Endothelial cell of umbilical vein (primary cell): ENCODE results near the gene DDX23. TPM values are rescaled to one million over a fixed set of nuclear protein-coding genes. Genes with fewer than 3 reads are reported as not detected.
A peak's percentile ranks its signal among the peaks of the same experiment; 100 is the strongest.

Experiments used
- BruUV-seq: library from RNA; stranded (reverse); fragments of 400-500 nt; replicated peaks from 2 replicates; lab custom pipeline; 2021; lab: Mats Ljungman, UMichigan
- CTCF ChIA-PET: fragments of 300-600, 350-600 bp; sonication (Branson Sonifier 250); formaldehyde crosslinking; loops from one replicate; lab custom pipeline; 2021; ENCODE audit warnings: antibody characterized with exemption, inconsistent platforms; lab: Charles Lee
- POLR2A ChIA-PET: fragments of 300-600, 350-600 bp; sonication (Branson Sonifier 250); formaldehyde crosslinking; loops from one replicate; lab custom pipeline; 2021; ENCODE audit warnings: antibody characterized with exemption, inconsistent platforms; lab: Charles Lee
- DNase-seq: peaks from one replicate; pipeline ENCODE4 v3.0.0-alpha.2; 2011; ENCODE audit warnings: low read depth, low spot score
- FAIRE-seq: peaks from 2 replicates; lab custom pipeline; 2011; peaks lifted over from hg19 to GRCh38; lab: Jason Lieb, UNC
- H2AFZ ChIP-seq: 2 replicates; pipeline ENCODE4 v1.6.0; 2012; ENCODE audit warnings: low read depth, low read length, control low read depth, inconsistent platforms
- H3K27ac ChIP-seq: 2 replicates; pipeline ENCODE4 v1.5.1; 2011; ENCODE audit warnings: low read depth, mild to moderate bottlenecking, control low read depth, low read length, moderate library complexity; ENCODE audit not compliant: insufficient read depth
- H3K27me3 ChIP-seq, 2 experiments: 2 replicates each; pipeline versions ENCODE4 v1.6.0 to v1.6.1; 2011; ENCODE audit warnings: low read length in 2 of 2, mixed read lengths in 1 of 2; ENCODE audit not compliant: control insufficient read depth in 2 of 2, insufficient read depth in 2 of 2
- H3K36me3 ChIP-seq, 2 experiments: 2 replicates in 1 of 2; 3 replicates in 1 of 2; pipeline ENCODE4 v1.5.1; 2011; ENCODE audit warnings: low read length in 2 of 2, mild to moderate bottlenecking in 1 of 2, moderate library complexity in 1 of 2; ENCODE audit not compliant: control insufficient read depth in 2 of 2, insufficient read depth in 2 of 2; ENCODE audit errors: extremely low read depth in 1 of 2
- H3K4me1 ChIP-seq: 3 replicates; pipeline ENCODE4 v1.5.1; 2011; ENCODE audit warnings: mild to moderate bottlenecking, low read length; ENCODE audit not compliant: control insufficient read depth, insufficient read depth; ENCODE audit errors: extremely low read depth
- H3K4me2 ChIP-seq: 2 replicates; pipeline ENCODE4 v1.6.1; 2011; ENCODE audit warnings: low read length, control low read depth, mixed read lengths; ENCODE audit not compliant: insufficient read depth
- H3K4me3 ChIP-seq, 3 experiments: fragments of 200-600 bp in 1 of 3; sonication (generic), shearing (Covaris generic) in 1 of 3; replicated peaks in 1 of 3; 2 replicates each; pipeline ENCODE4 v1.5.1; 2011 to 2016; ENCODE audit warnings: control low read depth in 3 of 3, low read length in 3 of 3, mild to moderate bottlenecking in 2 of 3, inconsistent platforms in 1 of 3, low read depth in 1 of 3, moderate library complexity in 1 of 3; ENCODE audit not compliant: insufficient read depth in 1 of 3
- H3K79me2 ChIP-seq: 2 replicates; pipeline ENCODE4 v1.6.0; 2012; ENCODE audit warnings: low read length, inconsistent platforms; ENCODE audit not compliant: control insufficient read depth, insufficient read depth
- H3K9ac ChIP-seq: replicated peaks from 2 replicates; pipeline ENCODE3; 2011; ENCODE audit warnings: low read length, control low read depth; ENCODE audit not compliant: insufficient read depth; ENCODE audit errors: extremely low read depth
- H3K9me1 ChIP-seq: replicated peaks from 3 replicates; pipeline ENCODE4 v1.6.0; 2011; ENCODE audit warnings: mild to moderate bottlenecking, low read length; ENCODE audit not compliant: control insufficient read depth, insufficient read depth; ENCODE audit errors: extremely low read depth
- H3K9me3 ChIP-seq: replicated peaks from 2 replicates; pipeline ENCODE4 v1.5.1; 2012; ENCODE audit warnings: low read length, inconsistent platforms; ENCODE audit not compliant: control insufficient read depth, insufficient read depth
- H4K20me1 ChIP-seq: replicated peaks from 2 replicates; pipeline ENCODE3; 2011; ENCODE audit warnings: mild to moderate bottlenecking, low read length; ENCODE audit not compliant: control insufficient read depth, insufficient read depth; ENCODE audit errors: extremely low read depth
- EZH2 ChIP-seq: IDR thresholded peaks from 2 replicates; pipeline ENCODE4 v1.6.1; 2012; ENCODE audit warnings: borderline replicate concordance, low read depth, mild to moderate bottlenecking, moderate library complexity, low read length, inconsistent platforms; ENCODE audit not compliant: severe bottlenecking
- FOS ChIP-seq: IDR thresholded peaks from 2 replicates; pipeline ENCODE4 v1.6.1; 2011; ENCODE audit warnings: mild to moderate bottlenecking, low read length, moderate library complexity, borderline replicate concordance; ENCODE audit not compliant: insufficient read depth
- GATA2 ChIP-seq: IDR thresholded peaks from 2 replicates; pipeline ENCODE4 v1.7.0; 2011; ENCODE audit warnings: low read depth, mild to moderate bottlenecking, moderate library complexity, mixed read lengths, low read length; ENCODE audit not compliant: insufficient read length, insufficient read depth
- JUN ChIP-seq: IDR thresholded peaks from 2 replicates; pipeline ENCODE4 v1.6.1; 2011; ENCODE audit warnings: borderline replicate concordance, low read depth; ENCODE audit not compliant: insufficient read length, insufficient read depth
- MYC ChIP-seq: IDR thresholded peaks from one replicate; pipeline ENCODE4 v1.6.1; 2011; ENCODE audit warnings: mild to moderate bottlenecking, low read depth, low read length
- POLR2A ChIP-seq: IDR thresholded peaks from 2 replicates; pipeline ENCODE4 v1.6.1; 2012; ENCODE audit warnings: low read depth, mild to moderate bottlenecking, control low read depth, low read length
- POLR2AphosphoS5 ChIP-seq: IDR thresholded peaks from 2 replicates; pipeline ENCODE4 v1.6.1; 2012; ENCODE audit warnings: low read depth, mild to moderate bottlenecking, control low read depth, low read length, moderate library complexity; ENCODE audit not compliant: insufficient read depth
- dilution Hi-C: fragments of 300-500 bp; cut with MboI; formaldehyde crosslinking; loops from one replicate; pipeline ENCODE4 v1.15.0; 2019; ENCODE audit warnings: low sequenced_read_pairs; ENCODE audit not compliant: extremely low pct_ligation_motif_present
- intact Hi-C: fragments of 100-400 bp; cut with micrococcal nuclease; formaldehyde crosslinking; loops from one replicate; pipeline ENCODE4 v1.10.0; 2022
- polyA plus RNA-seq, 4 experiments: library from polyadenylated mRNA; depleted of rRNA in 3 of 4; stranded (reverse) in 3 of 4; unstranded in 1 of 4; fragments of >200 nt; gene quantifications; 2 replicates each; pipeline versions ENCODE4 v1.2.1 to v1.2.3, GENCODE V29; 2011 to 2012; ENCODE audit warnings: missing spikeins in 1 of 4
- total RNA-seq: library from RNA; stranded (reverse); gene quantifications from 2 replicates; pipeline ENCODE4 v1.2.3, GENCODE V29; 2021
- TF ChIP-seq, protein P1 (sequence below), 2 donors: IDR thresholded peaks; 1 replicate in 1 of 2; 2 replicates in 1 of 2; pipeline ENCODE4 v1.5.1; 2011; ENCODE audit warnings: low read length in 2 of 2, mild to moderate bottlenecking in 2 of 2, moderate library complexity in 2 of 2, control low read depth in 1 of 2, inconsistent platforms in 1 of 2, low read depth in 1 of 2; ENCODE audit not compliant: insufficient read depth in 1 of 2; ENCODE audit errors: extremely low read depth in 1 of 2
- TF ChIP-seq, protein P2 (sequence below): IDR thresholded peaks from 2 replicates; pipeline ENCODE4 v1.6.1; 2011; ENCODE audit not compliant: insufficient read depth, insufficient read length

Gene DDX23
- total and polyA plus RNA-seq, 2 donors (not counting 3 experiments of a cell fraction or from before 2014, with no cell fraction given): 56.0 to 107 TPM

DNA sequence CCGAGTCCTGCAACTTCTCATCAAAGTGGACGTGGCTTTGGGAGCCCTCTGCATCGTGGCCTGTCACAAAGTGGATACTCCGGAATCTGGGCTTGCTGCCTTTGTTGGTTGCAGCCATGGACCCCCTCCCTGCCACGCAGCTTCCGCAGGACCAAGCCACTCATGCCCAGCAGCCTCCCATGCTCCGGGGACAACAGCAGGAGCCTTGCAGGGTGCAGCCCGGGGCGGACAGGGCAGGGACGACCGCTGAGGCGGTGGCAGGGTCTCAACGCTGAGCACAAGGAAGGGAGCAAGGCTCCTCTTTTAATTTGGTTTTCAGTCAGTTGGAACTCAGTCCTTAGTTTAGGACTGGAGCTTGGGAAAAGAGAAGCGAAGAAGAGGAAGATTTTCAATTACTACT is 51.0 kb downstream of the DDX23 start:
- no peak overlapping the region for H3K9ac ChIP-seq
- H3K36me3 ChIP-seq: no peaks in the 10 kb centered on the region
- H3K4me3 ChIP-seq: no peak overlapping the region
- ChIA-PET CTCF (interaction anchor here (0.5 to 16.5 kb wide), 2 partner anchors 43 to 122 kb away, joined by 3 to 606 read pairs; no protein-coding TSS in a partner anchor), POLR2A (interaction anchor here (0.7 kb wide), 1 partner anchor 194 kb away, joined by 6 read pairs; no protein-coding TSS in a partner anchor)
- no TSS peak for BruUV-seq
- dilution Hi-C loops (no loop called here), intact Hi-C loops (no loop called here)
- DNase-seq (no peak), FAIRE-seq (no peak)
- peaks cover 0 to 3% of the 10 kb centered on the region in 2 experiments for H3K27me3 ChIP-seq
- H3K9me1 ChIP-seq: no peaks in the 10 kb centered on the region
- no peaks in the 10 kb centered on the region for H3K79me2 ChIP-seq
- H4K20me1 ChIP-seq: no peaks in the 10 kb centered on the region
- no peaks in the 10 kb centered on the region for H3K4me1 ChIP-seq
- H3K27ac ChIP-seq: no peak overlapping the region
- no peaks in the 10 kb centered on the region for H3K9me3 ChIP-seq
- H2AFZ ChIP-seq: peak overlapping the region; percentile 38
- no peak overlapping the region for H3K4me2 ChIP-seq
- TF ChIP-seq MYC: no peak
- TF ChIP-seq JUN: no peak
- TF ChIP-seq POLR2A: no peak
- TF ChIP-seq FOS: no peak
- TF ChIP-seq GATA2: no peak
- TF ChIP-seq, protein P1, sequence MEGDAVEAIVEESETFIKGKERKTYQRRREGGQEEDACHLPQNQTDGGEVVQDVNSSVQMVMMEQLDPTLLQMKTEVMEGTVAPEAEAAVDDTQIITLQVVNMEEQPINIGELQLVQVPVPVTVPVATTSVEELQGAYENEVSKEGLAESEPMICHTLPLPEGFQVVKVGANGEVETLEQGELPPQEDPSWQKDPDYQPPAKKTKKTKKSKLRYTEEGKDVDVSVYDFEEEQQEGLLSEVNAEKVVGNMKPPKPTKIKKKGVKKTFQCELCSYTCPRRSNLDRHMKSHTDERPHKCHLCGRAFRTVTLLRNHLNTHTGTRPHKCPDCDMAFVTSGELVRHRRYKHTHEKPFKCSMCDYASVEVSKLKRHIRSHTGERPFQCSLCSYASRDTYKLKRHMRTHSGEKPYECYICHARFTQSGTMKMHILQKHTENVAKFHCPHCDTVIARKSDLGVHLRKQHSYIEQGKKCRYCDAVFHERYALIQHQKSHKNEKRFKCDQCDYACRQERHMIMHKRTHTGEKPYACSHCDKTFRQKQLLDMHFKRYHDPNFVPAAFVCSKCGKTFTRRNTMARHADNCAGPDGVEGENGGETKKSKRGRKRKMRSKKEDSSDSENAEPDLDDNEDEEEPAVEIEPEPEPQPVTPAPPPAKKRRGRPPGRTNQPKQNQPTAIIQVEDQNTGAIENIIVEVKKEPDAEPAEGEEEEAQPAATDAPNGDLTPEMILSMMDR (IDR thresholded peaks at IDR 0.05; ENCODE audit: extremely low read depth in 1 of 2, insufficient read depth in 1 of 2, low read depth in 1 of 2, low read length in 2 of 2): no peak
- TF ChIP-seq, protein P2, sequence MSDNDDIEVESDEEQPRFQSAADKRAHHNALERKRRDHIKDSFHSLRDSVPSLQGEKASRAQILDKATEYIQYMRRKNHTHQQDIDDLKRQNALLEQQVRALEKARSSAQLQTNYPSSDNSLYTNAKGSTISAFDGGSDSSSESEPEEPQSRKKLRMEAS: no peak
- no peak for TF ChIP-seq POLR2AphosphoS5
- no peak for TF ChIP-seq EZH2
